WTC11 (cell line): ENCODE results near the gene AGO4. TPM values are rescaled to one million over a fixed set of nuclear protein-coding genes. Genes with fewer than 3 reads are reported as not detected.
"Not testable (repeated sequence)": the region's sequence is repeated elsewhere in the genome, so short reads cannot be mapped to it uniquely, and the experiment has no call there.

Source experiments
- ATAC-seq: fragments of 200-7000 bp; cut with Tn5 transposase; 2 replicates; pipeline ENCODE4 v1.10.0; 2021; ENCODE audit warnings: mild to moderate bottlenecking, moderate library complexity
- CTCF ChIA-PET: fragments of 300-600 bp; sonication (Branson Sonifier 250); formaldehyde crosslinking; loops from one replicate; lab custom pipeline; 2021; ENCODE audit warnings: antibody characterized with exemption; lab: Charles Lee
- POLR2A ChIA-PET: fragments of 350-600 bp; sonication (Branson Sonifier 250); formaldehyde crosslinking; loops from one replicate; lab custom pipeline; 2021; ENCODE audit warnings: antibody characterized with exemption; lab: Charles Lee
- DNase-seq: peaks from one replicate; pipeline ENCODE4 v3.0.0; 2021; ENCODE audit warnings: low spot score
- H3K27ac Mint-ChIP-seq: 2 replicates; pipeline ENCODE4 v1.8.0; 2021; ENCODE audit warnings: mixed read lengths
- H3K27me3 Mint-ChIP-seq: 2 replicates; pipeline ENCODE4 v1.8.0; 2021; ENCODE audit warnings: low read depth, mild to moderate bottlenecking, moderate library complexity, mixed read lengths
- H3K36me3 Mint-ChIP-seq: 2 replicates; pipeline ENCODE4 v1.8.0; 2021; ENCODE audit warnings: mixed read lengths
- H3K4me1 Mint-ChIP-seq: 2 replicates; pipeline ENCODE4 v1.8.0; 2022; ENCODE audit warnings: mixed read lengths
- H3K4me3 Mint-ChIP-seq: 2 replicates; pipeline ENCODE4 v1.8.0; 2021; ENCODE audit warnings: mild to moderate bottlenecking, moderate library complexity, mixed read lengths
- H3K9me3 Mint-ChIP-seq: 2 replicates; pipeline ENCODE4 v1.8.0; 2021; ENCODE audit warnings: mixed read lengths
- ETV6 ChIP-seq: sonication (generic); formaldehyde crosslinking; IDR thresholded peaks from 2 replicates; pipeline ENCODE4 v1.8.1; 2022; ENCODE audit warnings: mild to moderate bottlenecking, missing genetic modification reagents
- GABPB1 ChIP-seq: sonication (generic); formaldehyde crosslinking; IDR thresholded peaks from 2 replicates; pipeline ENCODE4 v1.8.1; 2023; ENCODE audit warnings: mild to moderate bottlenecking, missing genetic modification reagents
- NFATC4 ChIP-seq: fragments of 250-450 bp; sonication (Bioruptor Pico); IDR thresholded peaks from 2 replicates; pipeline ENCODE4 v1.9.0; 2021; ENCODE audit warnings: mild to moderate bottlenecking
- RORB ChIP-seq: fragments of 250-450 bp; sonication (Bioruptor Pico); IDR thresholded peaks from 2 replicates; pipeline ENCODE4 v1.9.0; 2021; ENCODE audit warnings: mild to moderate bottlenecking
- ZBTB21 ChIP-seq: sonication (generic); formaldehyde crosslinking; IDR thresholded peaks from 2 replicates; pipeline ENCODE4 v1.8.1; 2023; ENCODE audit warnings: mild to moderate bottlenecking, missing genetic modification reagents, borderline replicate concordance
- ZNF121 ChIP-seq: sonication (generic); formaldehyde crosslinking; IDR thresholded peaks from 2 replicates; pipeline ENCODE4 v1.8.0; 2023; ENCODE audit warnings: missing genetic modification reagents
- ZNF232 ChIP-seq: sonication (generic); formaldehyde crosslinking; IDR thresholded peaks from 2 replicates; pipeline ENCODE4 v1.8.0; 2022; ENCODE audit warnings: mild to moderate bottlenecking, missing genetic modification reagents
- ZNF396 ChIP-seq: fragments of 250-450 bp; sonication (Bioruptor Pico); IDR thresholded peaks from 2 replicates; pipeline ENCODE4 v1.8.0; 2021; ENCODE audit warnings: mild to moderate bottlenecking, moderate library complexity, borderline replicate concordance
- total RNA-seq: library from RNA; stranded (reverse); gene quantifications from 3 replicates; pipeline ENCODE4 v1.2.3, GENCODE V29; 2021
- TF ChIP-seq, protein P1 (sequence below): fragments of 250-450 bp; sonication (Bioruptor Pico); IDR thresholded peaks from 2 replicates; pipeline ENCODE4 v1.9.0; 2021; ENCODE audit warnings: mild to moderate bottlenecking
- TF ChIP-seq, protein P2 (sequence below): sonication (generic); formaldehyde crosslinking; IDR thresholded peaks from 2 replicates; pipeline ENCODE4 v1.8.0; 2023; ENCODE audit warnings: mild to moderate bottlenecking, missing genetic modification reagents
- TF ChIP-seq, protein P3 (sequence below): sonication (generic); formaldehyde crosslinking; IDR thresholded peaks from 2 replicates; pipeline ENCODE4 v1.8.1; 2023; ENCODE audit warnings: mild to moderate bottlenecking, moderate library complexity, missing genetic modification reagents

The AGO4 gene
- total RNA-seq, 1 experiment from 2014 or later = 8.7 TPM

DNA sequence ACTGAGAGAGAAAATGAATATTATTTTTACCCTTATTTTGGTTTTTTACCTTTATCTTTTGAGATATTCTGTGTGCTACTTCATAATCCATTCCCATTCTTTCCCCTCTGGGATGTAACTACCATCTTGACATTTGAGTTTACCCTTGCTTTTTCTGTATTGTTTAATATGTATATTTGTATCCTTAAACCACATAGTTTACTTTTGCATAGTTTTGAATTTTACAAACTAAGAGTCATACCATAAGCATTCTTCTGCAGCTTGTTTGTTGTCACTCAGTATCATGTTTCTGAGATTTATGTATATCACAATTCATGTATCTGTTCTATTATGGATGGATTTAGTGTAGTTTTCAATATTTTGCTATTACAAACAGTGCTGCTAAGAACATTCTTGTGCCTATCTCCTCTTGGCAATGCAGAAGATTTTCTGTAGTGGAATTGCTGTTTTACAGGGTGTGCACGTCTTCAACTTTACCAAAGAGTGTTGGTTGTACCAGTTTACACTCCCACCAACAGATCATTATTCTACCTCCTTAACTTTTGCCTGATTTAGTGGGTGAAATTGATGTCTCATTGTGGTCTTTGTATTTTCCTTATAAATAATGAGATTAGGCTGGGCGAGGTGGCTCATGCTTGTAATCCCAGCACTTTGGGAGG lies 63.0 kb downstream of the AGO4 start (continued):
- TF ChIP-seq, protein P1, sequence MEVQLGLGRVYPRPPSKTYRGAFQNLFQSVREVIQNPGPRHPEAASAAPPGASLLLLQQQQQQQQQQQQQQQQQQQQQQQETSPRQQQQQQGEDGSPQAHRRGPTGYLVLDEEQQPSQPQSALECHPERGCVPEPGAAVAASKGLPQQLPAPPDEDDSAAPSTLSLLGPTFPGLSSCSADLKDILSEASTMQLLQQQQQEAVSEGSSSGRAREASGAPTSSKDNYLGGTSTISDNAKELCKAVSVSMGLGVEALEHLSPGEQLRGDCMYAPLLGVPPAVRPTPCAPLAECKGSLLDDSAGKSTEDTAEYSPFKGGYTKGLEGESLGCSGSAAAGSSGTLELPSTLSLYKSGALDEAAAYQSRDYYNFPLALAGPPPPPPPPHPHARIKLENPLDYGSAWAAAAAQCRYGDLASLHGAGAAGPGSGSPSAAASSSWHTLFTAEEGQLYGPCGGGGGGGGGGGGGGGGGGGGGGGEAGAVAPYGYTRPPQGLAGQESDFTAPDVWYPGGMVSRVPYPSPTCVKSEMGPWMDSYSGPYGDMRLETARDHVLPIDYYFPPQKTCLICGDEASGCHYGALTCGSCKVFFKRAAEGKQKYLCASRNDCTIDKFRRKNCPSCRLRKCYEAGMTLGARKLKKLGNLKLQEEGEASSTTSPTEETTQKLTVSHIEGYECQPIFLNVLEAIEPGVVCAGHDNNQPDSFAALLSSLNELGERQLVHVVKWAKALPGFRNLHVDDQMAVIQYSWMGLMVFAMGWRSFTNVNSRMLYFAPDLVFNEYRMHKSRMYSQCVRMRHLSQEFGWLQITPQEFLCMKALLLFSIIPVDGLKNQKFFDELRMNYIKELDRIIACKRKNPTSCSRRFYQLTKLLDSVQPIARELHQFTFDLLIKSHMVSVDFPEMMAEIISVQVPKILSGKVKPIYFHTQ = no peak
- TF ChIP-seq ZNF232 (CRISPR knock-in tag) (no peak), ZNF396 (no peak), ZNF121 (no peak)

DNA sequence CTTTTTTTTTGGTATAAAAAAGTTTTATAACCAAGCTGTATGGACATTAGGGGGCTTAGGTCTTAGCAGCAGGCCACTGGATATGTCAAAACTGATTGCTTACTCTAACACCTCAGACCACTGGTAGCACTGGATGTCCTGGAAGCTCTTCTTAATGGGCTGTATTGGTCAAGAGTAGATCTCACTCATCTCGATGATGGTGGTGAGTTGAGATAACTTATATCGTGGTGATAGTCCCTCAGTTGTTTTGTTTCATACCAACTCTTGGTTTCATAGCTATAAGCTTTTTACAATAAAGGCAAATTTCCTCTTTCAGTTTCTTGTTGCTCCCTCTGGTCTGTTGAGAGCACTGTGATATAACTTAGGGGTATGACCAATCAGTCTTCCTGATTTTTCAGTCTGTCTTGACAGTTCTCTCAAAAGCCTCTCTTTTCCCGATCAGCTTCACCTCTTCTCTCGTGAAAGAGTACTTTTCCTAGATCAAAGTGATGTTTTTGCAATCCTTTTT lies 65.5 kb downstream of the AGO4 start:
- no peak for TF ChIP-seq NFATC4
- no peak for TF ChIP-seq GABPB1 (CRISPR knock-in tag)
- no peak for TF ChIP-seq ZBTB21 (CRISPR knock-in tag)
- TF ChIP-seq, protein P2, sequence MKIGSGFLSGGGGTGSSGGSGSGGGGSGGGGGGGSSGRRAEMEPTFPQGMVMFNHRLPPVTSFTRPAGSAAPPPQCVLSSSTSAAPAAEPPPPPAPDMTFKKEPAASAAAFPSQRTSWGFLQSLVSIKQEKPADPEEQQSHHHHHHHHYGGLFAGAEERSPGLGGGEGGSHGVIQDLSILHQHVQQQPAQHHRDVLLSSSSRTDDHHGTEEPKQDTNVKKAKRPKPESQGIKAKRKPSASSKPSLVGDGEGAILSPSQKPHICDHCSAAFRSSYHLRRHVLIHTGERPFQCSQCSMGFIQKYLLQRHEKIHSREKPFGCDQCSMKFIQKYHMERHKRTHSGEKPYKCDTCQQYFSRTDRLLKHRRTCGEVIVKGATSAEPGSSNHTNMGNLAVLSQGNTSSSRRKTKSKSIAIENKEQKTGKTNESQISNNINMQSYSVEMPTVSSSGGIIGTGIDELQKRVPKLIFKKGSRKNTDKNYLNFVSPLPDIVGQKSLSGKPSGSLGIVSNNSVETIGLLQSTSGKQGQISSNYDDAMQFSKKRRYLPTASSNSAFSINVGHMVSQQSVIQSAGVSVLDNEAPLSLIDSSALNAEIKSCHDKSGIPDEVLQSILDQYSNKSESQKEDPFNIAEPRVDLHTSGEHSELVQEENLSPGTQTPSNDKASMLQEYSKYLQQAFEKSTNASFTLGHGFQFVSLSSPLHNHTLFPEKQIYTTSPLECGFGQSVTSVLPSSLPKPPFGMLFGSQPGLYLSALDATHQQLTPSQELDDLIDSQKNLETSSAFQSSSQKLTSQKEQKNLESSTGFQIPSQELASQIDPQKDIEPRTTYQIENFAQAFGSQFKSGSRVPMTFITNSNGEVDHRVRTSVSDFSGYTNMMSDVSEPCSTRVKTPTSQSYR (CRISPR knock-in tag) = no peak
- TF ChIP-seq, protein P3, sequence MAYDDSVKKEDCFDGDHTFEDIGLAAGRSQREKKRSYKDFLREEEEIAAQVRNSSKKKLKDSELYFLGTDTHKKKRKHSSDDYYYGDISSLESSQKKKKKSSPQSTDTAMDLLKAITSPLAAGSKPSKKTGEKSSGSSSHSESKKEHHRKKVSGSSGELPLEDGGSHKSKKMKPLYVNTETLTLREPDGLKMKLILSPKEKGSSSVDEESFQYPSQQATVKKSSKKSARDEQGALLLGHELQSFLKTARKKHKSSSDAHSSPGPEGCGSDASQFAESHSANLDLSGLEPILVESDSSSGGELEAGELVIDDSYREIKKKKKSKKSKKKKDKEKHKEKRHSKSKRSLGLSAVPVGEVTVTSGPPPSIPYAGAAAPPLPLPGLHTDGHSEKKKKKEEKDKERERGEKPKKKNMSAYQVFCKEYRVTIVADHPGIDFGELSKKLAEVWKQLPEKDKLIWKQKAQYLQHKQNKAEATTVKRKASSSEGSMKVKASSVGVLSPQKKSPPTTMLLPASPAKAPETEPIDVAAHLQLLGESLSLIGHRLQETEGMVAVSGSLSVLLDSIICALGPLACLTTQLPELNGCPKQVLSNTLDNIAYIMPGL (CRISPR knock-in tag) = no peak
- ATAC-seq (no peak), DNase-seq (no peak)
- Mint-ChIP-seq H3K4me1 (peaks cover 3% of the 10 kb centered on the region; the same call in 1 of the 2 replicates), H3K4me3 (no peak overlapping the region), H3K36me3 (no peaks in the 10 kb centered on the region), H3K27ac (no peak overlapping the region), H3K27me3 (no peaks in the 10 kb centered on the region), H3K9me3 (no peaks in the 10 kb centered on the region)
- POLR2A ChIA-PET = no interaction called here
- CTCF ChIA-PET = interaction anchor here (2.5 kb wide), 1 partner anchor 10 kb away, joined by 11 read pairs; the partner anchor contains the start of gene AGO1

DNA sequence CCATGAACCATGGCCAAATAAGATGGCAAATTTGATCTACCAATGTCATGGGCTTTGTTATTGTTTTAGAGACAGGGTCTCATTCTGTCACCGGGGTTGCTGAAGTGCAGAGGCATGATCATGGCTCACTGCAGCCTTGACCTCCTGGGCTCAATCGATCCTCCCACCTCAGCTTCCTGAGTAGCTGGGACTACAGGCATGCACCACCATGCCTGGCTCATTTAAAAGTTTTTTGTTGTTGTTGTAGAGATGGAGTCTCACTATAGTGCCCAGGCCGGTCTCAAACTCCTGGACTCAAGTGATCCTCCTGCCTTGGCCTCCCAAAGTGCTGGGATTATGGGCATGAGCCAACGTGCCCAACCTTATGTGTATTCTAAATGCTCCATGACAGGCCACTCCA lies 66.3 kb downstream of the AGO4 start:
- CTCF ChIA-PET, H3K9me3 Mint-ChIP-seq, H3K4me1 Mint-ChIP-seq, H3K4me3 Mint-ChIP-seq, DNase-seq, H3K27ac Mint-ChIP-seq, ATAC-seq, H3K27me3 Mint-ChIP-seq, POLR2A ChIA-PET, H3K36me3 Mint-ChIP-seq: not testable (repeated sequence)

DNA sequence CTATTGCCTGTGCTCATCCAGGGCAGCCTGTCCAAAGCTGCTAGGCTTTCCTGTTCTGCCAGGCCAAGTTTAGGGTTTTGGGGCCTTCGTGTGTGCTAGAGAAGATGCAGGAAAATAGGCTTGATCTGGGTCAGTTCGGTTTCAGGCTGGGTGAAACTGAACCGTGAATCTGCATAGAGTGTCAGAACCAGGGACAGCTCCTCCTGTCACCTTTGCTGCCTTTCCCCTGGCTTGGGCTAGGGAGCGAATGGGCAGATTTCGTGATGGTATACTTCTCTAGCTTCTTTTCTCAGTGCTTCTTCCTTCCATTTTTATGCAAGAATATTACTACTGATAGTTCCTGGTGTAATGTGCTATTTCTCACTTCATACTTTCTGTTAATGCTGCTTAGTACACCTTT lies 69.2 kb downstream of the AGO4 start:
- Mint-ChIP-seq H3K4me1 (peaks cover 1% of the 10 kb centered on the region), H3K27me3 (no peaks in the 10 kb centered on the region), H3K9me3 (no peaks in the 10 kb centered on the region), H3K4me3 (no peak overlapping the region), H3K27ac (peak overlapping the region; percentile 17; the same call in 1 of the 2 replicates), H3K36me3 (no peaks in the 10 kb centered on the region)
- ChIA-PET POLR2A (interaction anchor here (0.5 kb wide), 1 partner anchor 9 kb away, joined by 3 read pairs; no protein-coding TSS in a partner anchor), CTCF (no interaction called here)
- DNase-seq (peak; percentile 57), ATAC-seq (peak; percentile 94)
- TF ChIP-seq ETV6 (CRISPR knock-in tag) = 0 out of 2 replicates have a peak, but pooled peaks have one; percentile 25
- TF ChIP-seq RORB (CRISPR knock-in tag) = no peak
